Hepatocyte (in vitro differentiated cells): Measurements from ENCODE around the gene RMC1. TPM values are rescaled to one million over a fixed set of nuclear protein-coding genes. Genes with fewer than 3 reads are reported as not detected.

Source experiments
- DNase-seq: peaks from one replicate; pipeline ENCODE4 v3.0.0-alpha.2; 2016; ENCODE audit warnings: low spot score
- H2AFZ ChIP-seq: fragments of 200-600 bp; sonication (generic); 2 replicates; pipeline ENCODE4 v1.6.0; 2016; ENCODE audit warnings: antibody characterized with exemption, mild to moderate bottlenecking
- H3K27ac ChIP-seq: fragments of 200-600 bp; sonication (generic); 2 replicates; pipeline ENCODE4 v1.5.1; 2016; ENCODE audit warnings: mild to moderate bottlenecking
- H3K27me3 ChIP-seq: fragments of 200-600 bp; sonication (generic); 2 replicates; pipeline ENCODE4 v1.6.1; 2016
- H3K36me3 ChIP-seq: fragments of 200-600 bp; sonication (generic); replicated peaks from 2 replicates; pipeline ENCODE4 v1.5.1; 2016; ENCODE audit warnings: low read depth; ENCODE audit not compliant: insufficient read depth
- H3K4me1 ChIP-seq: fragments of 200-600 bp; sonication (generic); 2 replicates; pipeline ENCODE4 v1.5.1; 2016; ENCODE audit warnings: mild to moderate bottlenecking, moderate library complexity; ENCODE audit not compliant: insufficient read depth
- H3K4me2 ChIP-seq: fragments of 200-600 bp; sonication (generic); 2 replicates; pipeline ENCODE4 v1.6.0; 2016
- H3K4me3 ChIP-seq: fragments of 200-600 bp; sonication (generic); 2 replicates; pipeline ENCODE4 v1.5.1; 2016; ENCODE audit warnings: mild to moderate bottlenecking
- H3K79me2 ChIP-seq: fragments of 200-600 bp; sonication (generic); 2 replicates; pipeline ENCODE4 v1.6.0; 2017; ENCODE audit warnings: mild to moderate bottlenecking
- H3K9me2 ChIP-seq: fragments of 200-600 bp; sonication (generic); replicated peaks from 2 replicates; pipeline ENCODE4 v1.6.0; 2017; ENCODE audit warnings: mild to moderate bottlenecking; ENCODE audit not compliant: insufficient read depth
- H3K9me3 ChIP-seq: fragments of 200-600 bp; sonication (generic); 2 replicates; pipeline ENCODE4 v1.5.1; 2016; ENCODE audit warnings: low read depth, mild to moderate bottlenecking
- H4K20me1 ChIP-seq: fragments of 200-600 bp; sonication (generic); 2 replicates; pipeline ENCODE4 v1.6.0; 2016; ENCODE audit warnings: mild to moderate bottlenecking; ENCODE audit not compliant: insufficient read depth, poor library complexity, severe bottlenecking
- CTCF ChIP-seq: fragments of 200-600 bp; sonication (generic); IDR thresholded peaks from 2 replicates; pipeline ENCODE4 v1.5.1; 2016; ENCODE audit warnings: antibody characterized with exemption, mild to moderate bottlenecking; ENCODE audit not compliant: poor library complexity
- EZH2 ChIP-seq: fragments of 200-600 bp; sonication (generic); IDR thresholded peaks from 2 replicates; pipeline ENCODE4 v1.6.1; 2016; ENCODE audit warnings: antibody characterized with exemption, mild to moderate bottlenecking, borderline replicate concordance
- EZH2phosphoT487 ChIP-seq: fragments of 200-600 bp; sonication (generic); IDR thresholded peaks from one replicate; pipeline ENCODE4 v1.6.1; 2018; ENCODE audit warnings: antibody characterized with exemption, mild to moderate bottlenecking, low read depth, moderate library complexity; ENCODE audit not compliant: unreplicated experiment, severe bottlenecking
- WGBS: methylation state at CpG from one replicate; pipeline ENCODE4 v1.1.6; 2016; ENCODE audit warnings: low lambda C conversion rate; ENCODE audit errors: missing lambda C conversion rate; 5-methylcytosine and 5-hydroxymethylcytosine counted together
- polyA plus RNA-seq: library from polyadenylated mRNA; unstranded; fragments of >200 nt; fragmentation: Nextera tagmentation; extraction: Ambion mirVana; gene quantifications from 2 replicates; pipeline ENCODE4 v1.2.1, GENCODE V29; 2016
- small RNA-seq: library from RNA; depleted of rRNA; stranded (forward); fragments of <200 nt; gene quantifications from one replicate; pipeline ENCODE3, GENCODE V24; 2014
- total RNA-seq: library from RNA; depleted of rRNA; stranded (reverse); fragments of >200 nt; gene quantifications from 2 replicates; pipeline ENCODE4 v1.2.3, GENCODE V29; 2014

RMC1 gene
- total and polyA plus RNA-seq, 2 experiments from 2014 or later: 26.6 to 37.1 TPM

- 90% methylated on average over 8 of the region's 8 CpGs for WGBS
- peaks cover 84% of the 10 kb centered on the region for H3K79me2 ChIP-seq
- H3K9me3 ChIP-seq: no peaks in the 10 kb centered on the region
- DNase-seq: no peak
- no peak overlapping the region for H3K4me3 ChIP-seq
- no peaks in the 10 kb centered on the region for H3K9me2 ChIP-seq
- no peaks in the 10 kb centered on the region for H3K27me3 ChIP-seq
- H3K4me2 ChIP-seq: no peak overlapping the region
- peaks cover 45% of the 10 kb centered on the region for H4K20me1 ChIP-seq
- H3K27ac ChIP-seq: no peak overlapping the region
- TF ChIP-seq CTCF (no peak), EZH2 (no peak), EZH2phosphoT487 (no peak)
- H3K36me3 ChIP-seq: no peaks in the 10 kb centered on the region
- peaks cover 32% of the 10 kb centered on the region for H3K4me1 ChIP-seq
- H2AFZ ChIP-seq: no peak overlapping the region
Observed at GRCh38 chr18:23578891-23579653, 75.8 kb downstream of the RMC1 start.

GRCh38 chr18:23580677-23581367 is 77.5 kb downstream of the RMC1 start:
- H3K79me2 ChIP-seq: peaks cover 85% of the 10 kb centered on the region
- H3K27ac ChIP-seq: peak overlapping the region; percentile 5
- H2AFZ ChIP-seq: no peak overlapping the region
- peaks cover 28% of the 10 kb centered on the region for H3K4me1 ChIP-seq
- H3K9me3 ChIP-seq: no peaks in the 10 kb centered on the region
- H3K27me3 ChIP-seq: no peaks in the 10 kb centered on the region
- no peak overlapping the region for H3K4me2 ChIP-seq
- peaks cover 48% of the 10 kb centered on the region for H4K20me1 ChIP-seq
- no peak for DNase-seq
- no peaks in the 10 kb centered on the region for H3K9me2 ChIP-seq
- no peaks in the 10 kb centered on the region for H3K36me3 ChIP-seq
- no peak overlapping the region for H3K4me3 ChIP-seq
- TF ChIP-seq EZH2: no peak
- TF ChIP-seq CTCF: no peak
- no peak for TF ChIP-seq EZH2phosphoT487
- WGBS: 71% methylated on average over 6 of the region's 6 CpGs

Small RNA genes lying within 50 kb of the gene (small RNA-seq; reads per million reads assigned to genes)
- not detected for gene AC026634.1
- not detected for gene RF00019

Other genes starting within 250 kb of the RMC1 start
- 70.7 and 95.2 TPM in 2 replicates for gene RIOK3, start 50.2 kb upstream of the RMC1 start, total RNA-seq
- gene RIOK3, start 50.2 kb upstream of the RMC1 start, polyA plus RNA-seq: 53.9 and 57.5 TPM in 2 replicates
- 57.5 and 77.2 TPM in 2 replicates for gene NPC1, start 83.0 kb downstream of the RMC1 start, total RNA-seq
- gene NPC1, start 83.0 kb downstream of the RMC1 start, polyA plus RNA-seq: 52.5 and 54.0 TPM in 2 replicates
- gene ANKRD29, start 159.4 kb downstream of the RMC1 start, total RNA-seq: 12.1 and 17.4 TPM in 2 replicates
- 7.7 and 8.9 TPM in 2 replicates for gene ANKRD29, start 159.4 kb downstream of the RMC1 start, polyA plus RNA-seq
- 52.1 and 63.3 TPM in 2 replicates for gene LAMA3, start 185.9 kb downstream of the RMC1 start, total RNA-seq
- gene LAMA3, start 185.9 kb downstream of the RMC1 start, polyA plus RNA-seq: 27.8 and 29.9 TPM in 2 replicates